GM19023 (cell line): Measurements from ENCODE around the gene PLD5.
"Not testable (repeated sequence)": the region's sequence is repeated elsewhere in the genome, so short reads cannot be mapped to it uniquely, and the experiment has no call there.

Source experiments
- ATAC-seq: cut with Tn5 transposase; IDR thresholded peaks from one replicate; pipeline ENCODE4 v1.9.1; 2021; ENCODE audit warnings: mild to moderate bottlenecking, moderate library complexity; ENCODE audit not compliant: unreplicated experiment

The PLD5 gene

GRCh38 chr1:242288067-242288466, 236.4 kb downstream of the PLD5 start:
- ATAC-seq, result not testable (repeated sequence)

DNA sequence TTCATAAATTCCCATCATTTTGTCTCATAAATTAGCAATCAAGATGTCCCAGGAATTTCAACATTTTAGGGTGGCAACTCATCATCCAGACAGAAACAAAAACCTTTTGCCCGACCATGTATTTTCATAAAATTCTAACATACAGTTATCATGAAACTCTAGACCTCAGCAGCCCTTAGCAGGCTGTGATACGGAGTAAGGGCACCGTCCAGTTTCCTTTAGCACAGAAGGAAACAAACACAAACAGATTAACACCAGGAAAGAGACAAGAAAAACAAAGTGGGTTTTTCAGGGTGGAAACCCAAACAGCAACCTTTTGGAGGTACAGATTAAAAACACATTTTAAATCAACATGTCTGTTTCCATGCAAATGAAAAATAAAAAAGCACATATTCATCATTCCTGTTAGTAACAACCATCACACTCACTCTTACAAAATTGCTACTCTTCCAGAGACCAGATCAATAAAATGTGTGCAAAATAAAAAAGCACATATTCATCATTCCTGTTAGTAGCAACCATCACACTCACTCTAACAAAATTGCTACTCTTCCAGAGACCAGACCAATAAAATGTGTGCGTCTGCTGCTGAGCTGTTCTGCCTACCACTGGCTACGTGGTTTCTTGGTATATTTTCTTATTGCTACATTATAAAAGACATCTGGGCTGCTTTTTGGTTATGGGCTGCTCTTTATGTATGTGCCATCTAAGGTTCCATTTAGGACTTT, 241.6 kb downstream of the PLD5 start:
- ATAC-seq, result not testable (repeated sequence)

- not testable (repeated sequence) for ATAC-seq
Observed at GRCh38 chr1:242278406-242278805, 246.1 kb downstream of the PLD5 start.

DNA sequence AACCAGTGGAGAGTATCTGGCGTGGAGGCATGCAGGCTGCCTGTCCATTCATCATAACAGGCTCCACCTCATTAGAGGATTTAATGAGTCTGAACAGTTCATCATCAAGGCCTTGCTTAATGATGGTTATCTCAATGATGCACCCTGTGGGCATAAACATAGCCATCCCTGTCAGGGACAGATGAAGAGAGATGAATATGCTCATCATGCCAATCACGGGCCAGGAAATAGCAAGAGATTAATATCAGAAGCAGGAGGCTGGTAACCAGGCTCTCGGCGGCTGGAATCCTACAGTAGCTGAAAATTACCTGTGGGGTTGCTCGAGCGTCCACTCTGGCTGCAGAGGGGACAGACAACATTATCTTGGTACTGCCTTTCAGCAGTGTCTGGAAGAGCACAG, 247.7 kb downstream of the PLD5 start:
- not testable (repeated sequence) for ATAC-seq

DNA sequence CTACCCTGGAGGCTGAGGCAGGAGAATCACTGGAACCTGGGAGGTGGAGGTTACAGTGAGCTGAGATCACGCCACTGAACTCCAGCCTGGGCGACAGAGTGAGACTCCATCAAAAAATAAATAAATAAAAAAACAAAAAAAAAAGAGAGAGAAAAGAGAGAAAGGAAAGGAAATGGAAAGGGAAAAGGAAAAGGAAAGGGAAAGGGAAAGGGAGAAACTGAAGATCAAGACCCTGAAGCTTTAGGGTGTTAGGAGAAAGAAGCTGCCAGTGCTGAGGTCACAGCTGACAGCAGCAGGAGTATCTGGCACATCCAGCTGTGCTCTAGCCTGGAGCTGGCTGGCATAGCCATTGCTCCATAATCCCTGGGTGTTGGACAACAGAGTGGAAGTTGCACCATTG, 257.5 kb downstream of the PLD5 start:
- ATAC-seq, result not testable (repeated sequence)

- not testable (repeated sequence) for ATAC-seq
Observed at GRCh38 chr1:242264419-242264818, 260.1 kb downstream of the PLD5 start.

DNA sequence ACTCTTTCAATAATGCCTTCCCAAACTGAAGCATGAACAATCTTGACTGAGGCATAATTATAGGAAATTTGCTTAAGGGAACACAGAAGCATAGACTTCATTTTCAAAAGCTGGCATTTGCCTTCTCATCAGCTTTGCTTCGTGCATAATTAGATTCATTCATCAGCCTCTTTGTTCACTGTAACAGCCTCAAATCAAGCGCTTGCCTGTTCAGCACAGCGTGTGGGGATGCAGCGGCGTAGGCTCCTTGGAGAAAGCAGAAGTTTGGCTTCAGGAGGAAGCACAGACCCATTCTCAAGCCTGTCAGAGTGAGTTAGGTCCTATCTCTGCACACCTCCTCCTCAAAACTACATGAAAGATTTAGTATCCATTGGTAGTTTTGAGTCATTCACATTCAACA, 279.2 kb downstream of the PLD5 start:
- ATAC-seq, result no peak

GRCh38 chr1:242243472-242243871, 281.0 kb downstream of the PLD5 start:
- ATAC-seq, result peak; percentile 96

GRCh38 chr1:242242983-242243382, 281.5 kb downstream of the PLD5 start:
- peak; percentile 24 for ATAC-seq

DNA sequence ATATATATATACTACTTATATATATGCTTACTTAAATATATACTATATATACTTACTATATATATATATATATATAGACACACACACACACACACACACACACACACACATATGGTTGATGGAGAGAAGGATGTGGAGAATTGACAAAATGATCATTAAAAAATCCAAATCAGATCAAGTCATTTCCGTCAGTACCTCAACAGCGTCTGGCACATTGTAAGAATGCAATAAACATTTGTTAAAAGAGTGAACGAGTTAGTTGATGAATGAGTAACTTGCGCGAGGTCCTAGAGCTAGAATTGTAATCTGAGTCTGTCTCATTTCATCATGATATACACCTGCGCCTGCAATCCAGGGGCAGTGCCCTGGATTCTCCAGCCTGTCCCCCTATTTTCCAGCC, 282.6 kb downstream of the PLD5 start:
- ATAC-seq, result no peak

DNA sequence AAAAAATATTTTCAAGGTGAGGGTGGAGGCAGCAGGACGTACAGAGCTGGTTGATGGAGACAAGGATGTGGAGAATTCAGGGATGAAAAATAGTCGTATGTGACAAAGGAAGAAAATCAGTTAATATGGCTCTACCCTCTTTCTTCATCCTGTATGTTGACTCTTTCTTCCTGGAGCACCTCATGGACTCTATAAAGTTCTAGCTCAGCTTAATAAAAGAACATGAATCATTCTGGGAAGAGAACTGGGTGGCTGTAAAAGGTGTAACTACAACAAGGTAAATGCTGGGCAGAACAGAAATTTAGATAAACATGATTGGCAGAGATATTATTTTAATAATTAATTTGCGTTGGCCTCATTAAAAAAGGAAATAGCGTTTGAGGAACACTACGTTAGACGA, 283.8 kb downstream of the PLD5 start:
- ATAC-seq, result no peak

DNA sequence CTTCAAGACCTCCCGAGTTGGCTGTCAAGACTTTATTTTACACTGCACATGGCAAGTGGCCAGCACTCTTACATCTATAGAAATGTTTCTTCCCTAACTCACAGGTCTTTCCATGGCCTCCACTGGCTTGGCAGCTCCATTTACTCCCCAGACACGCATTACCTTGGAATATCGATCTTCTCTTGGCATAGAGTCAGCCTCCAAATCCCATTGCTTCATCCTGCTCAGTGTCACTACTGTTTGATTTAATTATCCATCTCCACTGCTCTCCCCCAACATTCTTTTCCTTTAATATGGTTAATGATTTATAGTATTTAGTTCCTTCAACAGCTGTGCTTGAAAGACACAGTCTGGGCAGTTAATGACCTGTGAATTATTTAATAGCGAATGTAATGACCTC, 284.4 kb downstream of the PLD5 start:
- no peak for ATAC-seq

DNA sequence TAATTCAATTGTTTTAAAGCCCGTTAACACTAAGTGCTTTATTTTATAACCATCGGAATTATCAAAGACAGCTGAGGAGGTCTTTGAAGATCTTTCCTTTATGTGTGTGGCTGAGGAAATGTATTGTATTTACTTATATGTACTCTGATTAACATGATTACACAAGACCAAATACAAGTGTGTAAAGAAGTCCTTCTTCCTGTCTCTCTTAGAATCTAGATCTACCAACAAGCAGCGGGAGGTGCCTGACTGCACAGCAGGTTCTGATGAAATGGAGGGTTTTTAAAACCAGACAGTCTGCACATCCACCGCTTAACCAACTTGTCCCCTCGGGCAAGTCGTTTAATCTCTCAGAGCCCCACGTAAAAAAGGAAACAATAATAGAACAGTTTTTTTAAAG, 285.1 kb downstream of the PLD5 start:
- no peak for ATAC-seq

- no peak for ATAC-seq
Observed at GRCh38 chr1:242237051-242237450, 287.4 kb downstream of the PLD5 start.

DNA sequence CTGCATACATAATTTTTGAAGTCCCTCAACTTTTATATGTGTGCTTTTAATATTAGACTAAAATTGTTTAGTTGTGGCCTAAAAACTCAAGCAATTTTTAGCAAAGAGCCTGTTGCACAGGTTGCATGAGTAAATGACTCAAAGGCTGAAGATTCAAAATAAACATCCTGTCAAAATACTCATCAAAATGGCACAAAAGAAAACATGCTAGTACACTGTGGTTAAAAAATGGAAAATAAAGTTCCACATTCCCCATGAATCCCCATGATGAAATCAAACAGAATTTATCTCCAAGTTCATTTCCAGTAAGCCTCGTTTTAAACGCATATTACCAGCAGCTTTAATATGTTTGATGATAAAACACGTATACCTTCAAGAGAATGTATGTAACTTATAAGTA, 295.5 kb downstream of the PLD5 start:
- no peak for ATAC-seq

DNA sequence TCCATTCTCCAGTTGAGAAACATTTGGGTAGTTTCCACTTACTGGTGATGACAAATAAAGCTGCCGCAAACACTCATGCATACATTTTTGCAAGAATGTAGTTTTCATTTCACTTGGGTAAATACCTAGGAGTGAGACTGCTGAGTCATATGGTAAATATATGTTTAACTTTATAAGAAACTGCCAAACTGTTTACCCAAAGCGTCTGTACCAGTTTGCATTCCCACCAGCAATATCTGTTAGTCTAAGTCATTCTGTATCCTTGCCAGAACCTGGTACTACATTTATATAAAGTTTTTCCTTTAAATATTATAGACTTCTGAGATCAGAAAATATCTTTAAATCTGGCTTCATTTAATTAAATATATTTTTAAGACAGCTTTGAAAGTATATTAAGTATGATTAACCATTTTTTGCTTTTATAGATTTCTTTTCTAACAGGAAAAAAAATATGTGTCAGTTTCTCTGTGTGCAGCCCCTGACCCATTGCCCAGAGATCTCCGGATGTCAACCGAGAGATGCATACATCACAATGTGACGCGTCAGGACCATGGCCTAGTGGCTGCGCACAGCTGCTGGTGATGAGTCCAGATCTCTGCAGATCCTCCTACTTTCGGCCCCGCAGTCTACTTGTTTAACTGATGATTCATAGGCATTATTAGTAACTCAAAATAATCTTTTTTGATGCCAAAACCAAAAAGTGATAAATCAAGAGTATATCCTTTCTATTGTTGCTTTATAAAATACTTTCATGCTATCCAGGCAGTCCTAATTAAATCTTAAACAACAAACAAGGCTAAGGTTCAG, 298.5 kb downstream of the PLD5 start:
- ATAC-seq, result peak; percentile 70

DNA sequence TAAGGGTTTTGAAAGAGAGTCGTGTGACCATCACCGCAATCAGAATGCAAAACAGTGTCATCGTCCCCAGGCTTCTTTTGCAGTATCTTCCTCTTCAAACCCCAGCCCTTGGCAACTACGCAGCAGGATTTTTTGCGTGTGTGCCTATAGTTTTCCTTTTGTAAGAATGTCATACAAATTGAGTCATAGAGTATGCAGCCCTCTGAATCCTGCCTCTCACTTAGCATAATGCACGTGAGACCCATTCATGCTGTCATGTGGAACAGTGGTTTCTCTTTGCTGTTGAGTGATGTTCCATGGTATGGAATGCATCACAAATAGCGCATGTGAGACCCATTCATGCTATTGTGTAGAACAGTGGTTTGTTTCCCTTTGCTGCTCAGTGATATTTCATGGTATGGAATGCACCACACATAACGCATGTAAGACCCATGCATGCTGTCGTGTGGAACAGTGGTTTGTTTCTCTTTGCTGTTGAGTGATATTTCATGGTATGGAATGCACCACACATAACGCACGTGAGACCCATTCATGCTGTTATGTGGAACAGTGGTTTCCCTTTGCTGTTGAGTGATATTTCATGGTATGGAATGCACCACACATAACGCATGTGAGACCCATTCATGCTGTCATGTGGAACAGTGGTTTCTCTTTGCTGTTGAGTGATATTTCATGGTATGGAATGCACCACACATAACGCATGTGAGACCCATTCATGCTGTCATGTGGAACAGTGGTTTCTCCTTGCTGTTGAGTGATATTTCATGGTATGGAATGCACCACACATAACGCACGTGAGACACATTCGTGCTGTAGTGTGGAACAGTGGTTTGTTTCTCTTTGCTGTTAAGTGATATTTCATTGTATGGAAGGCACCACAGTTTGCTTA, 299.4 kb downstream of the PLD5 start:
- not testable (repeated sequence) for ATAC-seq

GRCh38 chr1:242224461-242224860, 300.0 kb downstream of the PLD5 start:
- no peak for ATAC-seq

DNA sequence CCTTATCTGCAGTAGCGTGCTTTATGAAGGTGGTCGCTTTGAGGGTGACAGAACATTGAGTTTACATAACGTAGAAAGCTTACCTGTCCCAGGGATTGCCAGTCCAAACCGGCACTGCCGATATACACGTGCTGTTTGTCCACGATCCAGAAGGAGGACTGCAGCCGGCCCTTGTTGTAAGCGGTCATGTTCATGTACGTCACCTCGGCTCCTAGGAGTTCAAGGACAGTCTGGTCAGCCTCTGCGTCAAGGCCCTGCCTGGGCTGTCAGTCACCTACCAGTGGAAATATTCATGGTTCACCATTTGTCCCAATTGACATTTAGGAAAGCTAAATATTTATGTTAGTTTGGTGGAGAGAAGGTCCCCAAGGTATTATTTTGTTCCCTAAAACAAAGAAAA, 304.6 kb downstream of the PLD5 start:
- ATAC-seq, result no peak

DNA sequence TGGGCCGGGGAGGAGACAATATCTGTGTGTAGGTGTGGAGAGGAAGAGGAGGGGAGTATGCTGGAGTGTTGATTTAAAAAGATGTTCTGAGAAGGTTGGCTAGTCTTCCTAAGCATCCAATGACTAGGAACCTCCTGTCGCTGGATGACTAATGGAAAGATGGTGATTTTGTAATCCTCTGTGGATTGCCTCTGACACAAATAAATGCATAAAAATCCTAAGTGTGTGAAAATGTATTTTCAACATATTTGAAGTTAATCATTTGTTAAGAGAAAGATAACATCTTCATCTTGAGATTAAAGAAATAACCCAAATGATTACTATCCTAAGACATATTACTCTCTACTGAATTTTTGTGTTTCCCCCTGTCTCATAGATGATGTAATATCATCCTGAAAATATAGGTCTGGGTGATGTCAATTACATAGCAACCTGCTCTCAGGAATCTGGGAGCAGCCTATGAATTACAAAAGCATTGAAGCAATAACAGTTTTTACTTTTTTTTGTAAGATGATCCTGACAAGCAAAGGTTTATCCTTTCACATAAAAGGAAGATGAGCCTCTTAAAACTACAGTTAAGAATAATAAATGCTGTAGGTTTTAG, 305.1 kb downstream of the PLD5 start:
- ATAC-seq, result no peak

DNA sequence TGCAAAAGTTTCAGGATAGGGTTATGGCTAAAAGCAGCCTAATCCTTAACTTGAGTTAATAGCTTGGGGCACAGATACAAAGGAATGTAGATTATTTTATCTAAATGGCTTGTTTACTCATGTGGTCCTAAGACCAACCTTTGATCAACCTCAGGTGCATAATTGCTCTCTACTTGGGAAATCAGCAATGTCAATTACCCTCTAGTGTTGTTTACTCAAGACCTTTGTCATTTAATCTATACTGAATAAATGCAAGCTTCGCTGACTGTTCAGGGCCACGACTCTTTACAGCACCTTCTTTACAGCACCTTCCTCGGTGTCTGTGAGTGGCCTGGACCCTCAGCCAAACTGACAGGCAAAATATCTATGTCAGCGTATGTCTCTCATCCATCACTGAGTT, 308.1 kb downstream of the PLD5 start:
- ATAC-seq, result no peak
